Measurements from ENCODE around the gene PPM1B.

- TF ChIP-seq CTCF (conservative IDR thresholded peaks at IDR 0.05 in 1 of 2, IDR thresholded peaks at IDR 0.05 in 1 of 2; ENCODE audit: low read depth in 1 of 2, low read length in 2 of 2) (no peak), EZH2 (IDR thresholded peaks at IDR 0.05; ENCODE audit: low read length, missing control alignments) (no peak)
Observed at GRCh38 chr2:44211183-44211582, 42.5 kb downstream of the PPM1B start.

Data from fibroblast of lung (primary cell).